Fibroblast of the aortic adventitia (primary cell): ENCODE data around the gene PROSER2. TPM values are rescaled to one million over a fixed set of nuclear protein-coding genes. Genes with fewer than 3 reads are reported as not detected.
A peak's percentile ranks its signal among the peaks of the same experiment; 100 is the strongest.

Source experiments
- DNase-seq: peaks from one replicate; pipeline ENCODE4 v3.0.0-alpha.2; 2010; ENCODE audit warnings: low read depth
- H3K4me3 ChIP-seq: 2 replicates; pipeline ENCODE4 v1.5.1; 2011; ENCODE audit warnings: low read depth, mild to moderate bottlenecking, control low read depth, low read length, moderate library complexity
- total RNA-seq: library from RNA; depleted of rRNA; stranded (reverse); fragments of >200 nt; gene quantifications from 2 replicates; pipeline ENCODE4 v1.2.3, GENCODE V29; 2012; ENCODE audit warnings: low replicate concordance
- TF ChIP-seq, protein P1 (sequence below): IDR thresholded peaks from 2 replicates; pipeline ENCODE4 v1.5.1; 2011; ENCODE audit warnings: mild to moderate bottlenecking, low read length, control low read depth, inconsistent platforms; ENCODE audit not compliant: insufficient read depth

PROSER2 gene
- total RNA-seq, 1 donor: 3.1 TPM

DNA sequence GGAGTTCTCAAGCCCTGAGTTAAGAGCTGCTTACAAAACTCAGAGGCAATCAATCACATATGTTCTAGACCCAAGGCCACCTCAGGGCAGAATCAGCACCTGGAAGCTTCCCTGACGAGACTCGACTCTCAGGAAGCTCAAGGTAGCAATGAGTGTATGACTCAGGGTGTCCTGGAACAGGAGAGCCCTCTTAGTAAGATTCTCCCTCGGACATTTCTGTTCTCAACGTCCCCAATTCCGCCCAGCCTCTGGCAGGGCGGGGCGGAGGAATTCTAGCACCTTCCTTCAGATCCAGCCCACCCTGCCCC, 39.6 kb upstream of the PROSER2 start:
- TF ChIP-seq, protein P1, sequence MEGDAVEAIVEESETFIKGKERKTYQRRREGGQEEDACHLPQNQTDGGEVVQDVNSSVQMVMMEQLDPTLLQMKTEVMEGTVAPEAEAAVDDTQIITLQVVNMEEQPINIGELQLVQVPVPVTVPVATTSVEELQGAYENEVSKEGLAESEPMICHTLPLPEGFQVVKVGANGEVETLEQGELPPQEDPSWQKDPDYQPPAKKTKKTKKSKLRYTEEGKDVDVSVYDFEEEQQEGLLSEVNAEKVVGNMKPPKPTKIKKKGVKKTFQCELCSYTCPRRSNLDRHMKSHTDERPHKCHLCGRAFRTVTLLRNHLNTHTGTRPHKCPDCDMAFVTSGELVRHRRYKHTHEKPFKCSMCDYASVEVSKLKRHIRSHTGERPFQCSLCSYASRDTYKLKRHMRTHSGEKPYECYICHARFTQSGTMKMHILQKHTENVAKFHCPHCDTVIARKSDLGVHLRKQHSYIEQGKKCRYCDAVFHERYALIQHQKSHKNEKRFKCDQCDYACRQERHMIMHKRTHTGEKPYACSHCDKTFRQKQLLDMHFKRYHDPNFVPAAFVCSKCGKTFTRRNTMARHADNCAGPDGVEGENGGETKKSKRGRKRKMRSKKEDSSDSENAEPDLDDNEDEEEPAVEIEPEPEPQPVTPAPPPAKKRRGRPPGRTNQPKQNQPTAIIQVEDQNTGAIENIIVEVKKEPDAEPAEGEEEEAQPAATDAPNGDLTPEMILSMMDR: no peak
- no peak overlapping the region for H3K4me3 ChIP-seq
- DNase-seq: no peak

DNA sequence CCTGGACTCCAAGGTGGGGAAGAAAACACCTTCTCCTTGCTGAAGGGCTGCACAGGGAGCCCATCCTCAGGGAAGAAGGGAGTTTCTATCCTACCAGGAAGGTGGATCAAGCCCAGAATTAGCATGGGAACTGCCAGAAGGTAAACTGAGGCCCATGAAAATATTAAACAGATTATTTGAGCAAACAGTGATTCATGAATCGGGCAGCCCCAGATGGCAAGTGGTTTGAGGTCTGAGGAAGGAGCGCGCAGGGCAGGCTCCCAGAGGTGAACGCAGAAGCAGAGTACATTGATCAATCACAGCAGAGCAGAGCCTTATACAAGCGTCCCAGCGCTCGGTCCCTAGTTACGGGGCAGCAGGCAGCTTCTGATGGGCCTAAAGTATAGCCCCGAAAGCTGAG, 35.8 kb upstream of the PROSER2 start:
- TF ChIP-seq, protein P1: no peak

DNA sequence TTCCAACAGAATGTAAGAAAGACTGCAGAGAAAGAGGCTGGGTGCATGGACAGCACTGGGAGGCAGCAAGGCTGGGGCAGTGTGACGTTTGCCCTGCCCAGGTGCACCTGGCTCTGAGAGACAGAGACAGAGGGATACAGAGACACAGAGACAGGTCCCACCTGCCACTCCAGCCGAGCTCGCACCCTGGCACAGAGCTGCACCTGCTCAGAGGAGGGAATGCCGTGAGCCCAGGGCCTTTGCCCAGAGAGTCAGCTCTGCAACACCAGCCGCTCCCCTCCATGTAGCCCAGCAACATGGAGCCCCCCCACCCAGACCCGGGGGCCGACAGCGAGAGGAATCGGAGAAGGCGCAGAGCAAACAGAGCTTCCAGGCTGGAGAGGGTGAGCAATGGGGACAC, 35.3 kb upstream of the PROSER2 start:
- DNase-seq: no peak
- TF ChIP-seq, protein P1: no peak
- no peak overlapping the region for H3K4me3 ChIP-seq

More for the DNA sequence above, 35.8 kb upstream of the PROSER2 start:
- no peak overlapping the region for H3K4me3 ChIP-seq
- DNase-seq: no peak

DNA sequence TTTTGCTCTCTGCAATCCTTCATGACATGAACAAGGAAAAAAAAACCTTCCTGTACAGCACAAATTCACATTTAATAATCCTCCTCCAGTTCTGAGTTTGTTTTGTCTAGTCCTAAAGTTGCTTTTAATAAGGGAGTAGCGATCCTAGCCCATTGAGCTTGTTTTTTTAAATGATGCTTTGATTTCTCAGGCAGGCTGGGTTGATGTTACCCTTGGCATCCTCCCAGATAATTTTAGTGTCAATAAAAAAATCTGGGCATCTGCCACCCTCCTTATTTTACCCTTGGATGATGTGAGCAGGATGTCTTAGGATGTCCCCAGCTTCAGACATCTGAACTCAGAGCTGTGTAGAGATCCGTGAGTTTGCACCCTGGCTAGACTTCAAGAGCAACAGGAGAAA, 33.9 kb upstream of the PROSER2 start:
- DNase-seq: no peak
- no peak overlapping the region for H3K4me3 ChIP-seq
- TF ChIP-seq, protein P1: no peak

DNA sequence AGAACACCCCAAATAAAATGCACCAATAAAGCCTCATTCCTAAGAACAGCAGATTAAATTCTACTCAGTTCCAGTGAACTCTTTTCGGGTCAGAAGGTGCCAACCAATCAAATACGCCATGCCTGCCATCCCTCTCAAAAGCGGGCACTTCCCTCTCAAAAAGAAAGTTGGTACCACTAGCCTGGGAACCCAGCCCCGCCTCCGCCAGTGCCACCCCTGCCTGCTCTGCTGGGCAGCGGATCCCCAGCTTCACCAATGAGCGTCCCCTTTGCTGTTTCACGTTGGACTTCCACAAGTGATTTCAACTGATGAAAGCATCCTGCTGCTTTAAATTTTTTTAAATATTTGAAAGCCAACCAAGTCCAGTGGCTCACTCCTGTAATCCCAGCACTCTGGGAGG, 33.2 kb upstream of the PROSER2 start:
- DNase-seq: no peak
- TF ChIP-seq, protein P1: no peak
- H3K4me3 ChIP-seq: no peak overlapping the region

DNA sequence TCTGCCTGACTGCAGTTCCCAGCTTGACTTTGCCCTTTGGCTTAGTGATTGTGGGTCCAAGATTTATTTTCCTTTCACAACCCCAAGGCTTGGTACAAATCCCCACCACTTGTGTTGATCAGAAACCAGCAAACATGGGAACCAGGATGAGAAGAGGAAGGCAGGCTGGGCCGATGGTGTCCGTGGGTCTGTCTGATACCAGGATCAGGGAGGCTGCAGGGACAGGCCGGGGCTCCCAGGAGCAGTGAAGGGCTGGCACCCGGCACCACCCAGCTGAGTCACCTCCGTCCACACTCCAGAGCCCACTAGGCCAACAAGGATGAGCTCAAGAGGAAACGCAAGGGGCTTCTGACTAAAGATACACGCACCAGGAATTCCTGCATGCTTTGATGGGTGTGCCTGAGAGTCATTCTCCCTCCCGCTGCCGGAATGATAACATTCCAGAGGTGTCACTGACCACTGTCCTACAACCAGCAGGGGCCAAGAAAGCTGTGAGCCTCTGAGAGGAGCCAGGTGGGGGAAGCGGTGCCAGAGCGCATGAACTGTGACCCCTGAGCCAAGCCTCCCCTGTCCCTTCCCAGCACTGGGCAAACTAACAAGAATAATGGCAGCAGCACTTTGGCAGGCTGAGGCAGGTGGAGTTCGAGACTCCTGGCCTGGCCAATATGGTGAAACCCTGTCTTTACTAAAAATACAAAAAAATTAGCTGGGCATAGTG, 29.2 kb upstream of the PROSER2 start:
- TF ChIP-seq, protein P1: no peak
- H3K4me3 ChIP-seq: no peak overlapping the region
- peak; percentile 15 for DNase-seq

DNA sequence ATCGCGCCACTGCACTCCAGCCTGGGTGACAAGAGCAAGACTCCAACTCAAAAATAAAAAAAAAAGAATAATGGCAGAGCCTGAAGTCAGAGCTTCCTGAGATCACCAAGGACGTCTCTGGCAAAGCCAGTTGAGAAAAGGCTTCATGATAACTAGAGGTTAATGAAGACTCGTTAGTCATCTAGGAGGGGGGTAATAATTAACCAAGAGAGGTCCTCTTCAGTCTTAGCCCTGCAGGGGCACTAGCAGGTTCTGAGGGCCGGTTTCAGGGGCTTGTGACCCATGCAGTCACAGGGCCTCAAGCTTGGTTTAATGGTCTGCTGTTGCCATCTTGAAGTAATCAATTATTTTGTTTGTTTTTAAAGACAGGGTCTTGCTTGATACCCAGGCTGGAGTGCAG, 28.6 kb upstream of the PROSER2 start:
- no peak for DNase-seq
- H3K4me3 ChIP-seq: no peak overlapping the region
- TF ChIP-seq, protein P1: no peak
